Kidney capillary endothelial cell (primary cell): ENCODE measurements around the gene NAA10.

ENCODE experiments used
- DNase-seq: peaks from one replicate; pipeline ENCODE4 v3.0.0-alpha.2; 2018; ENCODE audit warnings: low spot score

NAA10 gene

GRCh38 chrX:153883163-153883843, 51.5 kb downstream of the NAA10 start:
- no peak for DNase-seq

GRCh38 chrX:153882557-153882956, 52.3 kb downstream of the NAA10 start:
- no peak for DNase-seq

- no peak for DNase-seq
Measured at GRCh38 chrX:153882086-153882498, 52.7 kb downstream of the NAA10 start.

DNA sequence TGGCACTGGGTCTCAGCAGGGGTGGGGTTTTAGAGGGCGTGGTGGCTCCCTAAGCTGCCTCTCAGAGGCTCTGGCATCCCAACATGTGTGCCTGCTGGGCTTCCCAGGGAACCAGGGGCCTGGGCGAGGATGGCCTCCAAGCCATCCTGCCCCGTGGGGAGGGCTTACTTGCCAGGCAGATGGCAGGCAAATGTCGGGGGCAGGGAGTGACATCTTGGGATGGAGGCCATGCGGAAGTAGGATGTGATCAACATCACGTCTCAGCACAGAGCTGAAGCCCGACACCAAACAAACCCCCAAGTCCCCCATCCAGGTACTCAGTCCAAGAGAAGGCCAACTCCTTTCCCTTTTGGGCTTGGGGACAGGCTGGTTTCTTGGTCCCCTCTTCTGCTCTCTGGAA, 53.6 kb downstream of the NAA10 start:
- no peak for DNase-seq

DNA sequence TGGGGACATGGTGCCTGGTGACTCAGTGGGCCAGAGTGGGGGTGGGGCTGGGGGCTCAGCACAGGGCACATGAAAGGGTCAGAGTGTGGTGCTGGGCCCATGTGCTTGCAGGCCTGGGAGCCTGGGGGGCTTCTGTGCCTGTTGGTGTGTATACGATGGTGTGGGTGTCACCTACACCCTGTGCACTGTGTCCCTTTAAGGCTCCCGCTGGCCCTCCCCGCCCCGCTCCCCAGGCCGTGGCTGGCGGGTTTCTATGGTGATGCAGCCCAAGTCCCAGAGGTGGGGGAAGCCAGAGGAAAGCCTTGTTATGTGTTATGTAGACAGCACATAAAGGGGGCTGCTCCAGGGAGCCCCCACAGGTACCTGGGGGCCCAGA, 54.4 kb downstream of the NAA10 start:
- DNase-seq = no peak

GRCh38 chrX:153879741-153880439, 54.9 kb downstream of the NAA10 start:
- DNase-seq = no peak
